GM23338 (cell line): Measurements from ENCODE around the gene PRKAA2. TPM values are rescaled to one million over a fixed set of nuclear protein-coding genes. Genes with fewer than 3 reads are reported as not detected.
"Not testable (repeated sequence)": the region's sequence is repeated elsewhere in the genome, so short reads cannot be mapped to it uniquely, and the experiment has no call there.

ENCODE experiments used
- ATAC-seq: fragments of 200-7000 bp; cut with Tn5 transposase; 3 replicates; pipeline ENCODE4 v1.9.1; 2020
- DNase-seq: peaks from one replicate; pipeline ENCODE4 v3.0.0-alpha.2; 2015; ENCODE audit warnings: low spot score
- H2AFZ ChIP-seq: fragments of 200-600 bp; sonication (generic); 2 replicates; pipeline ENCODE4 v1.8.0; 2016; ENCODE audit warnings: antibody characterized with exemption, mild to moderate bottlenecking, moderate library complexity
- H3F3A ChIP-seq: fragments of 200-600 bp; sonication (generic); replicated peaks from 2 replicates; pipeline ENCODE4 v1.8.0; 2017; ENCODE audit warnings: antibody characterized with exemption, mixed run types, low read depth
- H3K27ac ChIP-seq: fragments of 200-600 bp; sonication (generic); 2 replicates; pipeline ENCODE4 v1.6.1; 2016; ENCODE audit warnings: low read depth
- H3K27me3 ChIP-seq: fragments of 200-600 bp; sonication (generic); 2 replicates; pipeline ENCODE4 v1.8.0; 2016; ENCODE audit warnings: mild to moderate bottlenecking, mixed run types, moderate library complexity; ENCODE audit not compliant: insufficient read depth
- H3K36me3 ChIP-seq: fragments of 200-600 bp; sonication (generic); 2 replicates; pipeline ENCODE4 v1.8.0; 2016; ENCODE audit warnings: mild to moderate bottlenecking; ENCODE audit not compliant: insufficient read depth
- H3K4me1 ChIP-seq: fragments of 200-600 bp; sonication (generic); 2 replicates; pipeline ENCODE4 v1.8.0; 2016; ENCODE audit warnings: mild to moderate bottlenecking, moderate library complexity; ENCODE audit not compliant: insufficient read depth
- H3K4me2 ChIP-seq: fragments of 200-600 bp; sonication (generic); 2 replicates; pipeline ENCODE4 v1.7.1; 2017; ENCODE audit warnings: mixed run types
- H3K4me3 ChIP-seq: fragments of 200-600 bp; sonication (generic); 2 replicates; pipeline ENCODE4 v1.6.1; 2016; ENCODE audit warnings: mixed run types
- H3K79me2 ChIP-seq: fragments of 200-600 bp; sonication (generic); replicated peaks from 2 replicates; pipeline ENCODE4 v1.8.0; 2017; ENCODE audit warnings: mild to moderate bottlenecking; ENCODE audit not compliant: insufficient read depth
- H3K9me2 ChIP-seq: fragments of 200-600 bp; sonication (generic); 2 replicates; pipeline ENCODE4 v1.8.0; 2017; ENCODE audit not compliant: insufficient read depth
- H4K20me1 ChIP-seq: fragments of 200-600 bp; sonication (generic); replicated peaks from 2 replicates; pipeline ENCODE4 v1.8.0; 2017; ENCODE audit warnings: mild to moderate bottlenecking; ENCODE audit not compliant: insufficient read depth
- H3K27ac Mint-ChIP-seq: 2 replicates; pipeline ENCODE4 v1.8.0; 2020; ENCODE audit warnings: inconsistent platforms, mild to moderate bottlenecking, moderate library complexity, mixed read lengths
- H3K27me3 Mint-ChIP-seq: 3 replicates; pipeline ENCODE4 v1.8.0; 2022; ENCODE audit warnings: low read depth, mild to moderate bottlenecking, moderate library complexity, mixed read lengths, inconsistent platforms; ENCODE audit not compliant: insufficient read depth, poor library complexity
- H3K36me3 Mint-ChIP-seq: 3 replicates; pipeline ENCODE4 v1.8.0; 2021; ENCODE audit warnings: low read depth, mild to moderate bottlenecking, inconsistent platforms, moderate library complexity, mixed read lengths
- H3K4me1 Mint-ChIP-seq: 3 replicates; pipeline ENCODE4 v1.8.0; 2020; ENCODE audit warnings: mild to moderate bottlenecking, inconsistent platforms, mixed read lengths
- H3K4me3 Mint-ChIP-seq: 3 replicates; pipeline ENCODE4 v1.8.0; 2021; ENCODE audit warnings: moderate library complexity, mild to moderate bottlenecking, inconsistent platforms, mixed read lengths
- H3K9me3 Mint-ChIP-seq: 3 replicates; pipeline ENCODE4 v1.8.0; 2020; ENCODE audit warnings: moderate library complexity, mild to moderate bottlenecking, inconsistent platforms, mixed read lengths
- EZH2 ChIP-seq: fragments of 200-600 bp; sonication (generic); IDR thresholded peaks from one replicate; pipeline ENCODE4 v1.8.0; 2017; ENCODE audit warnings: antibody characterized with exemption, mild to moderate bottlenecking, low read depth; ENCODE audit not compliant: unreplicated experiment
- polyA plus RNA-seq: library from polyadenylated mRNA; unstranded; fragments of >200 nt; fragmentation: Nextera tagmentation; extraction: Ambion mirVana; gene quantifications from 2 replicates; pipeline ENCODE4 v1.2.1, GENCODE V29; 2016
- total RNA-seq: library from RNA; depleted of rRNA; stranded (reverse); fragments of >200 nt; shearing (Covaris generic); gene quantifications from 2 replicates; pipeline ENCODE4 v1.2.3, GENCODE V29; 2014
- TF ChIP-seq, protein P1 (sequence below), 2 experiments: fragments of 200-600 bp in 1 of 2; sonication (generic) in 1 of 2; conservative IDR thresholded peaks; 2 replicates each; pipeline versions ENCODE4 v1.5.1 to v1.6.1; 2016 to 2017; ENCODE audit warnings: antibody characterized with exemption in 2 of 2, low read depth in 2 of 2, mild to moderate bottlenecking in 2 of 2, moderate library complexity in 1 of 2

Gene PRKAA2
- total and polyA plus RNA-seq, 2 experiments from 2014 or later: 3.0 to 8.7 TPM

DNA sequence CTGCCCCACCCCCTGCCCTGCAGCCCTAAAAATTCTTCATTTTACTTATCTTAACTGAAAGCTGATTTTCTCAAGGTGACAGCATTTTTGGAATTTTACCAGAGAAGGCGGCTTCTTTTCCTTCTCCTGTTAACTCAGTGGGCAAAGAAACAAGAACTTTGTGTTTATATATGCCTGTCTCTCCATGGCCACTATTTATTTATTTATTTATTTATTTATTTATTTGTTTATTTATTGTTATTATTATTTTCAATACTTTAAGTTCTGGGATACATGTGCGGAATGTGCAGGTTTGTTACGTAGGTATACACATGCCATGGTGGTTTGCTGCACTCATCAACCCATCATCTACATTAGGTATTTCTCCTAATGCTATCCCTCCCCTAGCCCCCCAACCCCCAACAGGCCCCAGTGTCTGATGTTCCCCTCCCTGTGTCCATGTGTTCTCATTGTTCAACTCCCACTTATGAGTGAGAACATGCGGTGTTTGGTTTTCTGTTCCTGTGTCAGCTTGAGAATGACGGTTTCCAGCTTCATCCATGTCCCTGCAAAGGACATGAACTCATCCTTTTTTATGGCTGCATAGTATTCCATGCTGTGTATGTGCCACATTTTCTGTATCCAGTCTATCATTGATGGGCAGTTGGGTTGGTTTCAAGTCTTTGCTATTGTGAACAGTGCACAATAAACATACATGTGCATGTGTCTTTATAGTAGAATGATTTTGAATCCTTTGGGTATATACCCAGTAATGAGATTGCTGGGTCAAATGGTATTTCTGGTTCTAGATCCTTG lies 49.5 kb upstream of the PRKAA2 start:
- not testable (repeated sequence) for H2AFZ ChIP-seq, H3K79me2 ChIP-seq, H3K27ac Mint-ChIP-seq, H3K4me2 ChIP-seq, H4K20me1 ChIP-seq, H3K4me3 Mint-ChIP-seq, H3K27me3 ChIP-seq, H3K27me3 Mint-ChIP-seq, DNase-seq, H3K9me2 ChIP-seq, H3K4me1 Mint-ChIP-seq, H3F3A ChIP-seq, H3K27ac ChIP-seq, ATAC-seq, H3K9me3 Mint-ChIP-seq, H3K4me1 ChIP-seq, H3K4me3 ChIP-seq, H3K36me3 Mint-ChIP-seq, H3K36me3 ChIP-seq

DNA sequence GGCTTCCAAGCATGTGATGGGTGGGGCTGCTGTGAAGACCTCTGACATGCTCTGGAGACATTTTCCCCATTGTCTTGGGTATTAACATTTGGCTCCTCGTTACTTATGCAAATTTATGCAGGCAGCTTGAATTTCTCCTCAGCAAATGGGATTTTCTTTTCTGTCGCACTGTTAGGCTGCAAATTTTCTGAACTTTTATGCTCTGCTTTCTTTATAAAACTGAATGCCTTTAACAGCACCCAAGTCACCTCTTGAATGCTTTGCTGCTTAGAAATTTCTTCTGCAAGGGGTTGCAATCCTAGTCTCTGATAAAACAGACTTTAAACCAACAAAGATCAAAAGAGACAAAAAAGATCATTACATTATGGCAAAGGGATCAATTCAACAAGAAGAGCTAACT lies 35.0 kb upstream of the PRKAA2 start:
- not testable (repeated sequence) for H3K27ac Mint-ChIP-seq, H3K4me2 ChIP-seq, H3K4me1 Mint-ChIP-seq, H2AFZ ChIP-seq, DNase-seq, H3K36me3 ChIP-seq, H4K20me1 ChIP-seq, ATAC-seq, H3K9me2 ChIP-seq, H3K79me2 ChIP-seq, H3K27ac ChIP-seq, H3K27me3 ChIP-seq, H3K4me3 Mint-ChIP-seq, H3K4me1 ChIP-seq, H3K36me3 Mint-ChIP-seq, H3K4me3 ChIP-seq, H3K27me3 Mint-ChIP-seq, H3F3A ChIP-seq
- peaks cover 26% of the 10 kb centered on the region for H3K9me3 Mint-ChIP-seq

DNA sequence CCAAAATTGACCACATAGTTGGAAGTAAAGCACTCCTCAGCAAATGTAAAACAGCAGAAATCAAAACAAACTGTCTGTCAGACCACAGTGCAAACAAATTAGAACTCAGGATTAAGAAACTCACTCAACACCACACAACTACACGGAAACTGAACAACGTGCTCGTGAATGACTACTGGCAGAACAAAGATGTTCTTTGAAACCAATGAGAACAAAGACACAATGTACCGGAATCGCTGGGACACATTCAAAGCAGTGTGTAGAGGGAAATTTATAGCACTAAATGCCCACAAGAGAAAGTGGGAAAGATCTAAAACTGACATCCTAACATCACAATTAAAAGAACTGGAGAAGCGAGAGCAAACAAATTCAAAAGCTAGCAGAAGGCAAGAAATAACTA lies 34.3 kb upstream of the PRKAA2 start:
- not testable (repeated sequence) for H3K27ac Mint-ChIP-seq, H3K36me3 ChIP-seq, H3K4me3 Mint-ChIP-seq, H3K27me3 Mint-ChIP-seq, H2AFZ ChIP-seq, H3K4me2 ChIP-seq, H3K36me3 Mint-ChIP-seq, H4K20me1 ChIP-seq, H3K27me3 ChIP-seq, DNase-seq, H3F3A ChIP-seq, H3K9me2 ChIP-seq, H3K4me1 ChIP-seq, H3K79me2 ChIP-seq, H3K4me3 ChIP-seq, H3K27ac ChIP-seq, ATAC-seq, H3K4me1 Mint-ChIP-seq
- H3K9me3 Mint-ChIP-seq: peaks cover 26% of the 10 kb centered on the region

DNA sequence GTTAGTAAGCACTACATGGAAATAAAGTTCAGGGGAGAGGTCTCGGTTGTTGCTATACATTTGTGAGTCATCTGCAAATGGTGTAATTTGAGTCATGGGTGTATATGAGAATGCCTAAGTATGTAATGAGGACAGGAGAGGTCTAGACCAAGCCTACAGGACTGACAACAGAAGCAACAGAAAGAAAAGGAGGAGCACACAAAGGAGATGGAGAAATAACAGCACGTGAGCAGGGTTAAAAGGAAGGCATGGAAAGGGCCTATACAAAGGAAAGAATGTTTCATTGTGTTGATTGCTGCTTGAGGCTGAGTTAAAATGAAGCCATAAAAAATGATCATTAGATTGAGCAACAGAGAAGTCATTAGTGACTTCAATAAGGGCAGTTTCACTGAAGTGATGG lies 28.0 kb upstream of the PRKAA2 start:
- Histone ChIP-seq H3K4me1 (no peaks in the 10 kb centered on the region), H3K36me3 (no peaks in the 10 kb centered on the region), H3K9me2 (no peaks in the 10 kb centered on the region), H3K27ac (no peak overlapping the region), H3F3A (no peaks in the 10 kb centered on the region), H3K79me2 (no peaks in the 10 kb centered on the region), H2AFZ (peak overlapping the region; percentile 47; the same call in 1 of the 2 replicates), H3K4me2 (no peak overlapping the region), H3K27me3 (no peaks in the 10 kb centered on the region), H4K20me1 (no peaks in the 10 kb centered on the region), H3K4me3 (no peak overlapping the region)
- H3K9me3 Mint-ChIP-seq: peaks cover 12% of the 10 kb centered on the region
- DNase-seq (no peak), ATAC-seq (no peak)
- TF ChIP-seq, protein P1, sequence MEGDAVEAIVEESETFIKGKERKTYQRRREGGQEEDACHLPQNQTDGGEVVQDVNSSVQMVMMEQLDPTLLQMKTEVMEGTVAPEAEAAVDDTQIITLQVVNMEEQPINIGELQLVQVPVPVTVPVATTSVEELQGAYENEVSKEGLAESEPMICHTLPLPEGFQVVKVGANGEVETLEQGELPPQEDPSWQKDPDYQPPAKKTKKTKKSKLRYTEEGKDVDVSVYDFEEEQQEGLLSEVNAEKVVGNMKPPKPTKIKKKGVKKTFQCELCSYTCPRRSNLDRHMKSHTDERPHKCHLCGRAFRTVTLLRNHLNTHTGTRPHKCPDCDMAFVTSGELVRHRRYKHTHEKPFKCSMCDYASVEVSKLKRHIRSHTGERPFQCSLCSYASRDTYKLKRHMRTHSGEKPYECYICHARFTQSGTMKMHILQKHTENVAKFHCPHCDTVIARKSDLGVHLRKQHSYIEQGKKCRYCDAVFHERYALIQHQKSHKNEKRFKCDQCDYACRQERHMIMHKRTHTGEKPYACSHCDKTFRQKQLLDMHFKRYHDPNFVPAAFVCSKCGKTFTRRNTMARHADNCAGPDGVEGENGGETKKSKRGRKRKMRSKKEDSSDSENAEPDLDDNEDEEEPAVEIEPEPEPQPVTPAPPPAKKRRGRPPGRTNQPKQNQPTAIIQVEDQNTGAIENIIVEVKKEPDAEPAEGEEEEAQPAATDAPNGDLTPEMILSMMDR (conservative IDR thresholded peaks at IDR 0.05; ENCODE audit: low read depth in 2 of 2): no peak
- no peak for TF ChIP-seq EZH2
- H3K27ac Mint-ChIP-seq: no peak overlapping the region
- H3K4me3 Mint-ChIP-seq: no peak overlapping the region
- no peaks in the 10 kb centered on the region for H3K27me3 Mint-ChIP-seq
- H3K36me3 Mint-ChIP-seq: peaks cover 4% of the 10 kb centered on the region; the same call in 2 of the 3 replicates
- no peaks in the 10 kb centered on the region for H3K4me1 Mint-ChIP-seq
